ENCODE data around the gene OPN3. TPM values are rescaled to one million over a fixed set of nuclear protein-coding genes. Genes with fewer than 3 reads are reported as not detected.

OPN3 gene
- total RNA-seq, 1 experiment from 2014 or later: 55.3 TPM

- Histone ChIP-seq H3K36me3 (replicated peaks; ENCODE audit: control insufficient read depth, insufficient read depth, low read length) (no peaks in the 10 kb centered on the region), H3K4me3 (ENCODE audit: insufficient read depth, low read depth, low read length) (no peak overlapping the region), H3K27me3 (ENCODE audit: control insufficient read depth, insufficient read depth, low read length) (no peaks in the 10 kb centered on the region)
- no peak for DNase-seq
Observed at GRCh38 chr1:241598249-241598648, 41.9 kb downstream of the OPN3 start.

- Histone ChIP-seq H3K4me3 (ENCODE audit: insufficient read depth, low read depth, low read length) (no peak overlapping the region), H3K27me3 (ENCODE audit: control insufficient read depth, insufficient read depth, low read length) (no peaks in the 10 kb centered on the region), H3K36me3 (replicated peaks; ENCODE audit: control insufficient read depth, insufficient read depth, low read length) (no peaks in the 10 kb centered on the region)
- no peak for DNase-seq
Observed at GRCh38 chr1:241596633-241597032, 43.5 kb downstream of the OPN3 start.

- Histone ChIP-seq H3K27me3 (ENCODE audit: control insufficient read depth, insufficient read depth, low read length) (no peaks in the 10 kb centered on the region), H3K36me3 (replicated peaks; ENCODE audit: control insufficient read depth, insufficient read depth, low read length) (no peaks in the 10 kb centered on the region), H3K4me3 (ENCODE audit: insufficient read depth, low read depth, low read length) (no peak overlapping the region)
- no peak for DNase-seq
Observed at GRCh38 chr1:241593186-241593585, 47.0 kb downstream of the OPN3 start.

DNA sequence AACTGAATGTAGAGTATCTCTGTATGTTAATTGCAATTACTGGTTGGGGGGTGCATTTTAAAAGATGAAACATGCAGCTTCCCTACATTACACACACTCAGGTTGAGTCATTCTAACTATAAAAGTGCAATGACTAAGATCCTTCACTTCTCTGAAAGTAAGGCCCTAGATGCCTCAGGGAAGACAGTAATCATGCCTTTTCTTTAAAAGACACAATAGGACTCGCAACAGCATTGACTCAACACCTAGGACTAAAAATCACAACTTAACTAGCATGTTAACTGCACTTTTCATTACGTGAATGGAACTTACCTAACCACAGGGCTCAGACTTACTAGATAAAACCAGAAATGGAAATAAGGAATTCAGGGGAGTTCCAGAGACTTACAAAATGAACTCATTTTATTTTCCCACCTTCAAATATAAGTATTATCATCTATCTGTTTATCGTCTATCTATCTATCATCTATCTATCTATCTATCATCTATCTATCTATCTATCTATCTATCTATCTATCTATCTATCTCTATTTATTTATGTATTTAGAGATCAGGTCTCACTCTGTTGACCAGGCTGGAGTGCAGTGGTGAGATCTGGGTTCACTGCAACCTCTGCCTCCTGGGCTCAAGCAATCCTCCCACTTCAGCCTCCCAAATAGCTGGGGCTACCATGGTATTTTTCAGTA is 47.8 kb downstream of the OPN3 start:
- Histone ChIP-seq H3K4me3 (ENCODE audit: insufficient read depth, low read depth, low read length) (no peak overlapping the region), H3K36me3 (replicated peaks; ENCODE audit: control insufficient read depth, insufficient read depth, low read length) (no peaks in the 10 kb centered on the region), H3K27me3 (ENCODE audit: control insufficient read depth, insufficient read depth, low read length) (no peaks in the 10 kb centered on the region)
- DNase-seq: no peak

DNA sequence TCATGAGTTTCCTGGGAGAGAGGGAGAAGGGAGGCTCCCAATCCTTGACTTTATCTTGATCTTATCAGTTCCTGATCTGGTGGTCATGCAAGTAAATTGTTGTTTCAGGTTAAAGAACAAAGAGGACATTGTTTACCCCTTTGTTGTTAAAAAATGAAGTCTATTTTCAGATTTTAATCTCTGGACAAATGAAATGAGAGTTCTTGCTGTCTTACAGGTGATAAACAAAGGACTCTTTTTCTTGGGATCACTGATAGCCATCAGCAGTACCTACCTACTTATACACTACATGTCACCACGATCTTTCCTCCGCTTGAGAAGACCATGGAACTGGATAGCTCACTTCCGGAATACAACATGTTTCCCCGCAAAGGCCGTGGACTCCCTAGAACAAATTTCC is 48.4 kb downstream of the OPN3 start:
- Histone ChIP-seq H3K27me3 (ENCODE audit: control insufficient read depth, insufficient read depth, low read length) (no peaks in the 10 kb centered on the region), H3K4me3 (ENCODE audit: insufficient read depth, low read depth, low read length) (no peak overlapping the region), H3K36me3 (replicated peaks; ENCODE audit: control insufficient read depth, insufficient read depth, low read length) (no peaks in the 10 kb centered on the region)
- DNase-seq: no peak

DNA sequence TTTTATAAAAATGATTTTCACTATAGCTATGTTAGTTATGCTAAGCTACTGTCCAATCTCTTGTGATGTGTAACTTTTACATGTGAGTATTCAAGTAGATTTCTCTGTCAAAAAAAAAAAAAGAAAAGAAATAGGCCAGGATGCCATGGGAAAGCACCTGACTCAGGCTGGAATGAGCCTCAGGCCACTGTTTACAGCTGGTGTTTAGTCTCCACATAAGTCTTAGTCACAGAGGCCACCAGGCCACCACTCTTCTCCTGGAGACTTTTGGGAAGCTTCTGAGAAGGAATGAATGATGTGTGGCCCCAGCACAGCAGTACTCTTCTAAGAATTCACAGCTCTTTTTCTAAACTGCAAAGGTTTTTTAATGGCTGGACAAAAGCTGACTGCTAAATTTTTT is 48.9 kb downstream of the OPN3 start:
- Histone ChIP-seq H3K36me3 (replicated peaks; ENCODE audit: control insufficient read depth, insufficient read depth, low read length) (no peaks in the 10 kb centered on the region), H3K27me3 (ENCODE audit: control insufficient read depth, insufficient read depth, low read length) (no peaks in the 10 kb centered on the region), H3K4me3 (ENCODE audit: insufficient read depth, low read depth, low read length) (no peak overlapping the region)
- DNase-seq: no peak

GRCh38 chr1:241590719-241591118 is 49.5 kb downstream of the OPN3 start:
- Histone ChIP-seq H3K27me3 (ENCODE audit: control insufficient read depth, insufficient read depth, low read length) (no peaks in the 10 kb centered on the region), H3K36me3 (replicated peaks; ENCODE audit: control insufficient read depth, insufficient read depth, low read length) (no peaks in the 10 kb centered on the region), H3K4me3 (ENCODE audit: insufficient read depth, low read depth, low read length) (no peak overlapping the region)
- no peak for DNase-seq

GRCh38 chr1:241589521-241589920 is 50.6 kb downstream of the OPN3 start:
- Histone ChIP-seq H3K27me3 (ENCODE audit: control insufficient read depth, insufficient read depth, low read length) (no peaks in the 10 kb centered on the region), H3K36me3 (replicated peaks; ENCODE audit: control insufficient read depth, insufficient read depth, low read length) (no peaks in the 10 kb centered on the region), H3K4me3 (ENCODE audit: insufficient read depth, low read depth, low read length) (no peak overlapping the region)
- no peak for DNase-seq

GRCh38 chr1:241586905-241587512 is 53.2 kb downstream of the OPN3 start:
- H3K27me3 ChIP-seq (ENCODE audit: control insufficient read depth, insufficient read depth, low read length): no peaks in the 10 kb centered on the region
- no peak overlapping the region for H3K4me3 ChIP-seq (ENCODE audit: insufficient read depth, low read depth, low read length)
- DNase-seq: no peak
- H3K36me3 ChIP-seq (replicated peaks; ENCODE audit: control insufficient read depth, insufficient read depth, low read length): no peaks in the 10 kb centered on the region

DNA sequence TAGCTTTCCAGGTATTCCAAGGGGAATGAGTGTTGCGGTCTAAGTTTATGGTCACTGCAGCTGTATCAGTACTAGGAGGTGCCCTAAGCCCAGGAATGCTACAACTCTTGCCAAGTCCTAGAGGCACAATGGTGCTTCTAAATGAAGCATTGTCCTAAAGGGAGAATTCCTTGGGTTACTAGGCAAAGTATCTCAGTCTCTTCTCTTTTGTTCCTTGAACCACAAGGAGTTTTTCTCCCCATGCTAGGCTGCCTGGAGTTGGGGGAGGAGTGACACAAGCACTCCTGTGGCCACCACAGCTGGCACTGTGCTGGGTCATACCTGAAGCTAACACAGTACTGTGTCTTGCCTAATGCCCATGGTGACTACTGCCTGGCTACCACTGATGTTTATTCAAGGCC is 57.2 kb downstream of the OPN3 start:
- DNase-seq: no peak
- Histone ChIP-seq H3K27me3 (ENCODE audit: control insufficient read depth, insufficient read depth, low read length) (no peaks in the 10 kb centered on the region), H3K36me3 (replicated peaks; ENCODE audit: control insufficient read depth, insufficient read depth, low read length) (no peaks in the 10 kb centered on the region), H3K4me3 (ENCODE audit: insufficient read depth, low read depth, low read length) (no peak overlapping the region)

DNA sequence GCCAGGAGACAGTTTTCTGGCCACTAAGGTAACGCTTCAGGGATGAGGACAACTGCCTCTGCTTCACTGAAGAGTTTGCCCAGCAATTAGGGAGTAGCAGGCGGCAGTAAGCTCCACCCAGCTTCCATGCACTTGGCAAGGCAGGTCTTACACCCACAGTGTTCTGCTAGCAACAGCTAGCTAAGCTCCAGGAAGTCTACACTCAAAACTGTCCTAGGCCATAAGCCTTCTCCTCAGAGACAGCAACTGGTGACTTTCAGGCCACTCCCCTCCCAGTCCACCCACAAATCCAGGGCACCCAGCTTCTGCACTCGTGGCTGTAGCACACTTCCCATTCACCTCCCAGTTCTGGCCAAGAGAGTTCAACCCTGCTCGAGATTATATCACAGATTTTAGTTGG is 60.7 kb downstream of the OPN3 start:
- Histone ChIP-seq H3K4me3 (ENCODE audit: insufficient read depth, low read depth, low read length) (no peak overlapping the region), H3K27me3 (ENCODE audit: control insufficient read depth, insufficient read depth, low read length) (no peaks in the 10 kb centered on the region), H3K36me3 (replicated peaks; ENCODE audit: control insufficient read depth, insufficient read depth, low read length) (no peaks in the 10 kb centered on the region)
- no peak for DNase-seq

GRCh38 chr1:241574154-241574553 is 66.0 kb downstream of the OPN3 start:
- H3K36me3 ChIP-seq (replicated peaks; ENCODE audit: control insufficient read depth, insufficient read depth, low read length): no peaks in the 10 kb centered on the region
- no peak for DNase-seq
- no peak overlapping the region for H3K4me3 ChIP-seq (ENCODE audit: insufficient read depth, low read depth, low read length)
- H3K27me3 ChIP-seq (ENCODE audit: control insufficient read depth, insufficient read depth, low read length): no peaks in the 10 kb centered on the region

GRCh38 chr1:241569848-241570247 is 70.3 kb downstream of the OPN3 start:
- Histone ChIP-seq H3K4me3 (ENCODE audit: insufficient read depth, low read depth, low read length) (no peak overlapping the region), H3K27me3 (ENCODE audit: control insufficient read depth, insufficient read depth, low read length) (no peaks in the 10 kb centered on the region), H3K36me3 (replicated peaks; ENCODE audit: control insufficient read depth, insufficient read depth, low read length) (no peaks in the 10 kb centered on the region)
- DNase-seq: no peak

GRCh38 chr1:241560849-241561187 is 79.4 kb downstream of the OPN3 start:
- H3K36me3 ChIP-seq (replicated peaks; ENCODE audit: control insufficient read depth, insufficient read depth, low read length): no peaks in the 10 kb centered on the region
- no peaks in the 10 kb centered on the region for H3K27me3 ChIP-seq (ENCODE audit: control insufficient read depth, insufficient read depth, low read length)
- DNase-seq: no peak
- no peak overlapping the region for H3K4me3 ChIP-seq (ENCODE audit: insufficient read depth, low read depth, low read length)

DNA sequence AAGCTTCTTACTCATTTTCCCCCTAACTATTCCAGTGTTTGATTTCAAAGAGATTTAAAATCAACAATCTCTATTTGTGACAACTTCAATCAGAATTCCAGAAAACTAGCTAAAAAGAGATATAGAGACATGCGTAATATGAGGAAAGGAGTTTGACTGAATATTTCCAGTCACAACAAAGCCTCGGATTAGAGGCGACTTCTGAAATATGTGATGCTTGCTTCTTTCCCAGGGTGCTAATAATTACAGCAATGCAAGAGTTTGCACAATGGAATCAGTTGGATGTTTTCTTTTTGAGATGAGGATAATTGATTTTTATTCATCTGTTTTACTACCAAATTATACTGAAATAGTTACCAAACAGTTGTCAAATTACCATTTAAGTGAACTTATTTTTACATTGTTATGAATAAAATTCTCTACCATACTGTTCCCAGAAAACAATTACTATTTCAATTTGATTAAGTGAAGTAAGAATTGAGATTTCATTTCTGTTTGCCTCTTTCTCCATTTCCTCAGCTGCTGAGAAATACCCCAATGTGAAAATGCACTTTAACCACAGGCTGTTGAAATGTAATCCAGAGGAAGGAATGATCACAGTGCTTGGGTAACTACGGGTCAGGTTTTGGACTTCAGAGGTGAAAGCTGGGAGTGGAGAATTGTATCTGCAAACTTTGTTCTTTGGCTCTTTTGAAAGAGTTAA is 79.9 kb downstream of the OPN3 start:
- no peak for DNase-seq

More for the DNA sequence above, 79.9 kb downstream of the OPN3 start:
- no peak overlapping the region for H3K4me3 ChIP-seq (ENCODE audit: insufficient read depth, low read depth, low read length)
- no peaks in the 10 kb centered on the region for H3K27me3 ChIP-seq (ENCODE audit: control insufficient read depth, insufficient read depth, low read length)
- no peaks in the 10 kb centered on the region for H3K36me3 ChIP-seq (replicated peaks; ENCODE audit: control insufficient read depth, insufficient read depth, low read length)

All from H7 (cell line).